Urothelium cell line (cell line): ENCODE data around the gene YIPF3.
A peak's percentile ranks its signal among the peaks of the same experiment; 100 is the strongest.

Experiments used
- DNase-seq: peaks from one replicate; pipeline ENCODE4 v3.0.0; 2011; ENCODE audit warnings: low spot score, mixed read lengths
- FAIRE-seq: peaks from 2 replicates; lab custom pipeline; 2011; peaks lifted over from hg19 to GRCh38; lab: Jason Lieb, UNC

YIPF3 gene

GRCh38 chr6:43493833-43494232, 22.9 kb downstream of the YIPF3 start:
- FAIRE-seq (no peak), DNase-seq (no peak)

- DNase-seq (no peak), FAIRE-seq (no peak)
Observed at GRCh38 chr6:43493230-43493629, 23.5 kb downstream of the YIPF3 start.

- DNase-seq (no peak), FAIRE-seq (no peak)
Observed at GRCh38 chr6:43492673-43493072, 24.1 kb downstream of the YIPF3 start.

- DNase-seq (peak; percentile 63), FAIRE-seq (no peak)
Observed at GRCh38 chr6:43491750-43492661, 24.7 kb downstream of the YIPF3 start.

- DNase-seq, result no peak
Observed at GRCh38 chr6:43490523-43490939, 26.2 kb downstream of the YIPF3 start.

GRCh38 chr6:43489277-43490072, 27.3 kb downstream of the YIPF3 start:
- no peak for DNase-seq
- FAIRE-seq, result no peak

More at GRCh38 chr6:43490523-43490939, 26.2 kb downstream of the YIPF3 start:
- no peak for FAIRE-seq

GRCh38 chr6:43488667-43489276, 28.0 kb downstream of the YIPF3 start:
- no peak for DNase-seq
- FAIRE-seq, result no peak

- DNase-seq, result no peak
- FAIRE-seq, result no peak
Observed at GRCh38 chr6:43481591-43482236, 35.0 kb downstream of the YIPF3 start.

GRCh38 chr6:43481075-43481474, 35.7 kb downstream of the YIPF3 start:
- FAIRE-seq (no peak), DNase-seq (no peak)

- FAIRE-seq (no peak), DNase-seq (no peak)
Observed at GRCh38 chr6:43478008-43478372, 38.7 kb downstream of the YIPF3 start.

- peak; percentile 97 for DNase-seq
Observed at GRCh38 chr6:43477235-43478007, 39.3 kb downstream of the YIPF3 start, which contains the start of gene TJAP1. TJAP1 (plus strand) TSS chr6:43477570; CDS start chr6:43499002, 21,432 bp downstream.

GRCh38 chr6:43476746-43477145, 40.0 kb downstream of the YIPF3 start:
- FAIRE-seq, result no peak

More at GRCh38 chr6:43477235-43478007, 39.3 kb downstream of the YIPF3 start, which contains the start of gene TJAP1:
- peak; percentile 94 for FAIRE-seq

GRCh38 chr6:43475516-43475915, 41.2 kb downstream of the YIPF3 start:
- no peak for DNase-seq
- FAIRE-seq, result no peak

More at GRCh38 chr6:43476746-43477145, 40.0 kb downstream of the YIPF3 start:
- DNase-seq, result no peak

- DNase-seq, result no peak
- FAIRE-seq, result no peak
Observed at GRCh38 chr6:43472515-43472914, 44.2 kb downstream of the YIPF3 start.

GRCh38 chr6:43471399-43471798, 45.3 kb downstream of the YIPF3 start:
- no peak for DNase-seq
- FAIRE-seq, result no peak

- no peak for DNase-seq
- FAIRE-seq, result no peak
Observed at GRCh38 chr6:43469947-43470346, 46.8 kb downstream of the YIPF3 start.

- no peak for DNase-seq
Observed at GRCh38 chr6:43468748-43469681, 47.7 kb downstream of the YIPF3 start.

GRCh38 chr6:43468240-43468639, 48.5 kb downstream of the YIPF3 start:
- DNase-seq (no peak), FAIRE-seq (no peak)

More at GRCh38 chr6:43468748-43469681, 47.7 kb downstream of the YIPF3 start:
- FAIRE-seq, result no peak

GRCh38 chr6:43467752-43468151, 49.0 kb downstream of the YIPF3 start:
- no peak for DNase-seq
- FAIRE-seq, result no peak
